Neural progenitor cell (in vitro differentiated cells): ENCODE measurements around the gene PRF1.

Source experiments
- CTCF ChIP-seq: fragments of 200-600 bp; sonication (generic); IDR thresholded peaks from 2 replicates; pipeline ENCODE4 v1.5.1; 2017; ENCODE audit warnings: antibody characterized with exemption, mild to moderate bottlenecking
- EZH2 ChIP-seq: fragments of 200-600 bp; sonication (generic); IDR thresholded peaks from 2 replicates; pipeline ENCODE4 v1.6.1; 2017; ENCODE audit warnings: antibody characterized with exemption, mild to moderate bottlenecking, moderate library complexity

- TF ChIP-seq CTCF: no peak
- no peak for TF ChIP-seq EZH2
Observed at GRCh38 chr10:70607936-70608335, 5.4 kb upstream of the PRF1 start.
